HL-60 (cell line): ENCODE data around the gene SFXN1.

ENCODE experiments used
- DNase-seq, 2 experiments: peaks; one replicate each; pipeline ENCODE4 v3.0.0-alpha.2; 2010 to 2020; ENCODE audit warnings: low read depth in 1 of 2, low spot score in 1 of 2
- H3K27ac ChIP-seq: fragments of 250-450 bp; sonication (Bioruptor Pico); replicated peaks from 2 replicates; pipeline ENCODE4 v1.5.1; 2020; ENCODE audit warnings: mild to moderate bottlenecking, moderate library complexity
- H3K27me3 ChIP-seq: fragments of 250-450 bp; sonication (Bioruptor Pico); 2 replicates; pipeline ENCODE4 v1.5.1; 2021; ENCODE audit warnings: mild to moderate bottlenecking, moderate library complexity; ENCODE audit not compliant: insufficient read depth, poor library complexity, severe bottlenecking
- H3K4me3 ChIP-seq: replicated peaks from 2 replicates; pipeline ENCODE4 v1.5.1; 2011; ENCODE audit warnings: mild to moderate bottlenecking, control low read depth, low read length; ENCODE audit not compliant: insufficient read depth
- CTCF ChIP-seq: IDR thresholded peaks from one replicate; pipeline ENCODE4 v1.5.1; 2011; ENCODE audit warnings: low read length, control low read depth, inconsistent platforms; ENCODE audit not compliant: insufficient read depth
- GABPA ChIP-seq: IDR thresholded peaks from 2 replicates; pipeline ENCODE4 v1.6.1; 2012; ENCODE audit warnings: low read depth
- POLR2AphosphoS5 ChIP-seq: IDR thresholded peaks from 2 replicates; pipeline ENCODE4 v1.6.1; 2012; ENCODE audit warnings: low read depth
- REST ChIP-seq: IDR thresholded peaks from 2 replicates; pipeline ENCODE4 v1.6.1; 2012; ENCODE audit warnings: low read depth; ENCODE audit not compliant: insufficient replicate concordance
- SPI1 ChIP-seq: IDR thresholded peaks from 2 replicates; pipeline ENCODE4 v1.6.1; 2012; ENCODE audit warnings: low read depth, mild to moderate bottlenecking, borderline replicate concordance

The SFXN1 gene

DNA sequence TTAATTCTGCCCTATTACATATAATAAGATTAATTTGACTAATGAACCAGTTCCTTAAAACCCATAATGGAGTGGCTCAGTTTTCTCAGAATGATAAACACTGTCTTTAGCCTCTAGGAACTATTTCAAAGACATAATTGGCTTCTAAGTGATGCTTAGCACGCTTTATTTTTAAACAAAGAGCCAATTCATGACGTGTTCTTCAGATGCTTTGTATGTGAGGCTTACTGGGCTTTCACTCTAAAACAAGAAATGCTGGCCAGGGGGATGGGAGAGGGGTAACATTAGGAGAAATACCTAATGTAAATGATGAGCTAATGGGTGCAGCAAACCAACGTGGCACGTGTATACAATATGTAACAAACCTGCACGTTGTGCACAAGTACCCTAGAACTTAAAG lies 7.6 kb upstream of the SFXN1 start:
- no peak for DNase-seq
- H3K27me3 ChIP-seq: peaks cover 12% of the 10 kb centered on the region

GRCh38 chr5:175471196-175471595 lies 7.2 kb upstream of the SFXN1 start:
- peaks cover 14% of the 10 kb centered on the region for H3K27me3 ChIP-seq
- no peak overlapping the region for H3K4me3 ChIP-seq
- no peak overlapping the region for H3K27ac ChIP-seq
- TF ChIP-seq SPI1 (no peak), GABPA (no peak), REST (no peak), CTCF (no peak), POLR2AphosphoS5 (no peak)
- no peak for DNase-seq

More for the DNA sequence above, 7.6 kb upstream of the SFXN1 start:
- TF ChIP-seq GABPA (no peak), REST (no peak), CTCF (no peak), SPI1 (no peak), POLR2AphosphoS5 (no peak)
- H3K4me3 ChIP-seq: no peak overlapping the region
- no peak overlapping the region for H3K27ac ChIP-seq

- TF ChIP-seq CTCF (no peak), REST (no peak), SPI1 (no peak), GABPA (no peak), POLR2AphosphoS5 (no peak)
- DNase-seq: no peak
- H3K4me3 ChIP-seq: no peak overlapping the region
- no peak overlapping the region for H3K27ac ChIP-seq
- peaks cover 14% of the 10 kb centered on the region for H3K27me3 ChIP-seq
These were observed 6.7 kb upstream of the SFXN1 start for GRCh38 chr5:175471628-175472027.
